Erythroblast (primary cell): Measurements from ENCODE around the gene HBG2.

Experiments used
- GATA1 ChIP-seq: IDR thresholded peaks from 2 replicates; pipeline ENCODE4 v1.6.1; 2011; ENCODE audit warnings: low read depth, mild to moderate bottlenecking, control low read depth, low read length, moderate library complexity
- POLR2A ChIP-seq: IDR thresholded peaks from 2 replicates; pipeline ENCODE4 v1.6.1; 2011; ENCODE audit warnings: mild to moderate bottlenecking, low read length

DNA sequence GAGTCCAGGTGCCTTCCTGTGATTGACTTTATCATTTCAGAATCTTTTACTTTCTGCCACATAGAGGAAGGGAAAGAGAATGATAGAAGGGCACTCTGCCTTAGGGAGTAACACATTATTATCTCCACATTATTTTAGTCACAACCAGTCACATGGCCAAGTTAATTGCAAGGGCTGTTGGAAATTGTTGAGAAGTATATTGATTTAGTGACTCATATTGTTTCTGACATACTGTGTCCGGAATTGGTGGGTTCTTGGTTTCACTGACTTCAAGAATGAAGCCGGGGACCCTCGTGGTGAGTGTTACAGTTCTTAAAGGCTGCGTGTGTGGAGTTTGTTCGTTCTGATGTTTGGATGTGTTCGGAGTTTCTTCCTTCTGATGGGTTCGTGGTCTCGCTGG is 38.4 kb upstream of the HBG2 start:
- TF ChIP-seq POLR2A (no peak), GATA1 (no peak)
